ENCODE results near the gene GPX5. TPM values are rescaled to one million over a fixed set of nuclear protein-coding genes. Genes with fewer than 3 reads are reported as not detected.
A peak's percentile ranks its signal among the peaks of the same experiment; 100 is the strongest.

GPX5 gene
- total RNA-seq, 1 experiment from 2014 or later: not detected

DNA sequence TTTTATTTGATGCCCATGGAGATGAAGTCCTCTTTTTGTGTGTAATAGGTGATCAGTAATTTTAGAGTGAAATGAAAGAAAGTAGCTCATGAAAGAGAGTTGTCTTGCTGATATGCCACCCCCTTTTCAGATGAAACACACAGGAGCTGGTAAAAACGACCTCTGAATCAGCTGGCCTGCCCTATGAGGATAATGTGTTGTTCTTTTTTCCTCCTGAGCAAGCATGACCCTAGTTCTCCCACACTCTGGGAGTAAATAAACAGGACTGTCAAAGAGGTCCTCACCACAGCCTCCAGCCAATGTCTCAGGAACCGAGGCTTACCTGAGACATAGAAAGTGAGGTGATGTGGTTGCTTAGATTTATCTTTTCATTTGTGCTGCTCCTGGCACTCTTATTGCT is 29.5 kb downstream of the GPX5 start:
- no peak for DNase-seq (ENCODE audit: low read depth)

DNA sequence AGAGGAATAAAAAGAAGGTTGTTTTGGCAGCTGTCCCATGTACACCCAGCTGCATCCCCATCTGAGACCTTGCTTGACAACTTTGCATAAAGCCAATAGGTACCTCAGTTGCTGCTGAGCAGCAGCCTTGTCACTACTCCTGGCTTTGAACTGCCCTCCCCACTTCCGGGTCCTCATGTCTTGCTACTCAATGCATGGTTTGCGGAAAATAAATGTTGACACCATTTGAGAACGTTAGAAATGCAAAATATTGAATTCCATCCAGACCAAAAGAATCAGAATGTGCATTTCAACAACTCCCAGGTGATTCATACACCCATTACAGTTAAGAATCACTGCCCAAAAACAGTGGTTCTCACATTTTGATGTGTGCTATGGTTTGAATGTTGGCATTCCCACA is 32.9 kb downstream of the GPX5 start:
- DNase-seq (ENCODE audit: low read depth): no peak

DNA sequence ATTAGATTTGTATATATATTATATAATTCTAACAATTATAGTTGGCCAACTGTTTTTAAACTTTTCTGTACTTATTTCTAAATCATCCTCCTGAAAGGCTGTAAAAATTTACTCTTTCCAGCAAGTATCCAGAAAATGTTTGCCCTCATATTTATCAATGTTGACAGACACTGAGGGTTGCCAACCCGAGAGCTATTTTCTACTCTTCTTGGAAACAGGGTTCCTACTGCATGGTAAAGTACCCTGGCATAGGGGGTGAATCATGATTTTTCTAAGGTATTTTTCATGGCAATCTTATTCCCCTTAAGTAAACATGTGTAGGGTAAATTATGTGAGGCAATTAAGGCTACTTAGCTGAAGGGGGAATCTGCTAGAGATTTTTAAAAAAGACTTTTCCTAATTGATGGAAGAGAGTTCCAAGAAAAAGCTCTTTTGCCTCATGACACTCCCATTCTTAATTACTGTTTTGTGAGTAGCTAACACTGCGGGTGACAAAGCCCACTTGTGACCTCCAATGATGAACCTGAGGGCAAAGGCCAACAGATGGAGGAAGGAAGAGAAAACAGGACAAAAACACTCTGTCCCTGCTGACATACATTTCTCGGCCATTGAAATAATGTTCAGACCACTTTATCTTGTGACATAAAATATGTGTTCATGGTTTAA is 37.9 kb downstream of the GPX5 start:
- DNase-seq (ENCODE audit: low read depth): no peak

DNA sequence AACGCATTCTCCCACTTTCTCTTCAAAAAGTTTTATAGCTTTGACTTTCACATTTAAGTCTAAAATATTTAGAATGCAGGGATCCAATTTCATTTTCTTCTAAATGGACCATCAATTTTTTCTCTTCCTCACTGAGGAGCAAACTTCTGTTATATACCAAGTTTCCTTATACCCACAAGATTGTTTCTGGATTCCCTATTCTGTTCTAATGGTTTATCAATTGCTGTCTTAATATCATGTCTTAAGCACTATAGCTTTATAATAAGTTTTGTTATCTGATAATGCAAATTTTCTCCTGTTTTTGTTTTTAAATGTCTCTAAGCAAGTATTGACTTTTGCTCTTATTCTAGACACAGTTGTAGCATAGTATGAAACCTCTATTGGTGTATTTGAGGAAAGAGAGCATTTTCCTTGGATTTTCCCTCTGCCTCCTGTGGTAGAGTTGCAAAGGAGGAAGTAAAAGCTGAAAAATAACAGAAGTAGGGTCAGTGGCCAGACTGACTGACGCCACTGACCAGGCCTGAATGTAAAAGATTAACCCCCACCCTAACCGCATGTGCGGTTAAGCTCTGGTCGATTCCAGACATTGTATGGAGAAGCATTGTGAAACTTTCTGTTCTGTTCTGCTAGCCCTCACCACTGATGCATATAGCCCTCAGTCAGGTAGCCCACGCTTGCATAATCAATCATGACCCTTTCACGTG is 40.3 kb downstream of the GPX5 start:
- no peak for DNase-seq (ENCODE audit: low read depth)

DNA sequence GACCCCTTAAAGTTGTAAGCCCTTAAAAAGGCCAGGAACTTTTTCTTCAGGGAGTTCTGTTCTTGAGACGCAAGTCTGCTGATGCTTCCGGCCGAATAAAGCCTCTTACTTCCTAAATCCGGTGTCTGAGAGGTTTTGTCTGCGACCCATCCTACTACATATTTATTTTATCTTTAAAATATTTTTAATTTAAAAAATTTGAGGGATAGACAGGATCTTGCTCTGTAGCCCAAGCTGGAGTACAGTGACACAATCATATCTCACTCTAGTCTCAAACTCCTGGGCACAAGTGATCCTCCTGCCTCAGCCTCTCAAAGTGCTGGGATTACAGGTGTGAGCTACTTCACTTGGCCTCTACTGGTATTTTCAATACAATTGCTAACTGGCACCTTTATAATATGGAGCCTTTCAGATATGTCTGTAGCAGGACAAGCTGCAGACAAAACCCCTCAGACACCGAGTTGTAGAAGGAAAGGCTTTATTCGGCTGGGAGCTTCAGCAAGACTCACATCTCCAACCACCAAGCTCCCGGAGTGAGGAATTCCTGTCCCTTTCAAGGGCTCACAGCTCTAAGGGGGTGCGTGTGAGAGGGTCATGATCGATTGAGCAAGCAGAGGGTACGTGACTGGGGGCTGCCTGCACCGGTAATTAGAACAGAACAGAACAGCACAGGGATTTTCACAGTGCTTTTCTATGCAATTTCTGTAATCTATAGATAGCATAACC is 41.0 kb downstream of the GPX5 start:
- DNase-seq (ENCODE audit: low read depth): no peak

DNA sequence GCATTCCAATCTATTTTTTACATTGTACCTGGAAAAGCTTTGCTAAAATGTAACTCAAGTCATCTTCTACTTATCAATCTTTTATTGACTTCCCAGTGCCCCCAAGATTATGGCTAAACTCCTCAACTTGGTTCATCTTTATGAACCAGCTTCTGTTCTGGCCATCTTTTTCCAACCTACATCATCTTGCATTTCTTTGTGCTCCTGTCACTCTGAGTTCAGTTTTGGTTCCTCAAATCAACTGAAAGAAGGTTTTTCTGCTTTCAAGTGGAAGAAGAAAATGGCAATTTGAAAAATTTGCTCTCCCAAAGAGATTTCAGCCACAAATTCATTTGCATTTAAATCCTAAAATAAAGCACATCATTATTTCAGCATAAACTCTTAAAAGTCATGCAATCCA is 41.8 kb downstream of the GPX5 start:
- DNase-seq (ENCODE audit: low read depth): no peak

DNA sequence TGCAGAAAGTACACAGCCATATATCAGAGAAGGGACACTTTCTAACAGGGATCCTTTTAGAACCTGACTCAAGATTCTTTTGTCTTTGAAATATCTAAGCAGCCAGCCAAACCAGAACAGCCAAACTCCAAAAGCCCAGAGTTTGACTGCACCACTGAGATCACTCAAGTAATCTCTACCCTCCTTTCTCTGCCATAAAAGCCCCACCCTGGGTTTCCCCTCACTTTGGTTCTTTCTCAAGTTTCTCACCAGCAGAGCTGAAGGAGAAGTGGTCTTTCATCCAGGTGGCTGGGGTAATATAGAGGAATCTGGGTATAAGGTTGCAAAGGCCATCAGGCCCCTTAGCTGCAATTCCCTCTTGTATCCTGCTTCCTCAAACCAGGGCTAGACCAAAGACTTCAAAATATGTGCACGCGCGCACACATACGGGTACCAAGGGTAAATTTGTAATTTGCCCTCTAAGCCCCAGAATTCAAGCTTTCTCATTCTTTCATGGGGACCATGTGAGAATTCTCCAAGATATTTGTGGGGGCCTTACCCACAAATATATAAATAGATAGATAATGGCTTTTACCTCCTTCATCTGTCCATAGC is 42.9 kb downstream of the GPX5 start:
- no peak for DNase-seq (ENCODE audit: low read depth)

DNA sequence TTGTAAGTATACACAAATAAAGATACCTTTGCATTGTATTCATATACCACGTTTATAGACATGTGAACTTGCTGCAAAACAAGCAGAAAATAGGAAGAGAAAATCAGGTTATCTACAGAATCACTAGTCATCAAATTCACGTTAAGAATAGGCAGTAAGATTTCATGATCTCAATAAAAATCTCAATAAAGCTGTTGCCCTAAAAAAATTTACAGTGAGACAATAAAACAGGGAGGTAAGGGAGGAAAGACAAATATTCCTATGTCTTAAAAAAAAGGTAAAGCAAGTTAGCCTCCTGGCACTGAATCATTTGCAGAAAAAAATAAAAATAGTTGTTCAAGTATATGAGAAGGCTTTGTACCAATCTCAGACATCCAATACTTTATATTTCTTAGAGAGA is 44.1 kb downstream of the GPX5 start:
- no peak for DNase-seq (ENCODE audit: low read depth)

DNA sequence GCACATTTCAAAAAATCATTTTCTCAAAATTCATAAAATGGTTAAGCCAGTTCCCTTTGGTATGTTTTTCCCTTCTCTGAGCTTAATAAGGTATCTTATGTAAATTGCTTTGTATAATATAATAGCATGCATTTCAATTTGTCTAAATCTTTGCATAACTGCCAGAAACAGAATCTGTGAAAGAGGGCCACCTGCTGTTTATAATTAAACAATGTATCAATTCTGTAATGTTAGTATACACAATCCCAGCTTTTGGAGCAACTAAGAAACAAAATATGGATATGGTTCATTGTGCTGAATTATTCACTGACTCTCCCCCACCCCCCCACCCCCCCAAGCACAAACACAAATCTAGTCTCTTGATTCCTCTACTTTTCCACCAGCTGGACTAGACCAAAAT is 54.8 kb downstream of the GPX5 start:
- DNase-seq (ENCODE audit: low read depth): peak; percentile 33

DNA sequence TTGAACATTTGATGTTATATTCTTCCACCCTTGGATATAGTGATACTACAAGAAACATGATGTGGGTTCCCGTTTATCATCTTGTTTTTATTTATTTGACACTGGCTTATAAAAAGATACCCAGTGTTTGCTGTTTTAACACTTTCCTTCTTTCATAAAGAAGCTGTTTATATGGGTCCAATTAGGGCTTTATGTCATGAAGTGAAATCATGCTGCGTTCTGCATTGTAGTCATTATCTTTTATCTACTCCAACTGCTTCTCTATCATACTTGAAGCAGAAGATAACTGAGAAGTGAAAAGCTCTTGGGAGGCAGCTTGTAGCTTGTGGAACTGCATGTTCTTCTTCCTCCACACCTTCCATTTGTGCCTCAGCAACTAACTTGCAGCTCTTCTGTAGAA is 57.8 kb downstream of the GPX5 start:
- no peak for DNase-seq (ENCODE audit: low read depth)

Other genes starting within 250 kb of the GPX5 start
- gene PGBD1, start 244.3 kb upstream of the GPX5 start, total RNA-seq (2014; rRNA removed; shearing (Covaris generic)): 10.5 and 11.9 TPM in 2 replicates
- 19.7 and 20.4 TPM in 2 replicates for gene ZSCAN31, start 189.7 kb upstream of the GPX5 start, total RNA-seq (2014; rRNA removed; shearing (Covaris generic))
- 4.6 and 8.1 TPM in 2 replicates for gene ZKSCAN3, start 175.9 kb upstream of the GPX5 start, total RNA-seq (2014; rRNA removed; shearing (Covaris generic))
- gene ZSCAN12, start 126.1 kb upstream of the GPX5 start, total RNA-seq (2014; rRNA removed; shearing (Covaris generic)): 4.1 and 6.3 TPM in 2 replicates
- 8.2 and 16.2 TPM in 2 replicates for gene ZSCAN23, start 82.4 kb upstream of the GPX5 start, total RNA-seq (2014; rRNA removed; shearing (Covaris generic))
- gene GPX6, start 10.1 kb upstream of the GPX5 start, total RNA-seq (2014; rRNA removed; shearing (Covaris generic)): not detected in 2 replicates

Data from M059J (cell line).